K562 (cell line): ENCODE results near the gene ADAMTS10.

Experiments used
- AFF4 ChIP-seq: sonication (generic); formaldehyde crosslinking; IDR thresholded peaks from 2 replicates; pipeline ENCODE4 v1.8.0; 2023; ENCODE audit warnings: mild to moderate bottlenecking, missing genetic modification reagents
- ARID4B ChIP-seq: sonication (generic); formaldehyde crosslinking; IDR thresholded peaks from 2 replicates; pipeline ENCODE4 v1.8.0; 2022; ENCODE audit warnings: mild to moderate bottlenecking, missing genetic modification reagents
- CTCF ChIP-seq, 3 experiments: IDR thresholded peaks in 2 of 3; conservative IDR thresholded peaks in 1 of 3; 2 replicates each; pipeline ENCODE4 v1.5.1; 2011 to 2012; ENCODE audit warnings: low read length in 3 of 3, mild to moderate bottlenecking in 3 of 3, control low read depth in 2 of 3, improper control_type of control experiment in 1 of 3, inconsistent platforms in 1 of 3, low read depth in 1 of 3, mixed read lengths in 1 of 3, moderate library complexity in 1 of 3; ENCODE audit not compliant: insufficient read depth in 2 of 3
- DMBX1 ChIP-seq: fragments of 250-450 bp; sonication (Bioruptor Pico); IDR thresholded peaks from 2 replicates; pipeline ENCODE4 v1.8.0; 2022; ENCODE audit warnings: inconsistent platforms, mild to moderate bottlenecking, moderate library complexity, borderline replicate concordance
- FOXM1 ChIP-seq, 2 experiments: fragments of 450-650 bp in 1 of 2; sonication (generic) in 1 of 2; formaldehyde crosslinking in 1 of 2; IDR thresholded peaks; 2 replicates each; pipeline versions ENCODE4 v1.6.1 to v1.9.0; 2017 to 2022; ENCODE audit warnings: low read depth in 2 of 2, mild to moderate bottlenecking in 2 of 2, missing genetic modification reagents in 1 of 2, moderate library complexity in 1 of 2
- HDAC6 ChIP-seq: IDR thresholded peaks from 2 replicates; pipeline ENCODE4 v1.6.1; 2012; ENCODE audit warnings: low read depth, mild to moderate bottlenecking, control low read depth, inconsistent platforms, low read length, moderate library complexity
- JUND ChIP-seq, 2 experiments: IDR thresholded peaks; 2 replicates in 1 of 2; 3 replicates in 1 of 2; pipeline ENCODE4 v1.6.1; 2011; ENCODE audit warnings: borderline replicate concordance in 2 of 2, low read depth in 2 of 2, low read length in 2 of 2, improper control_type of control experiment in 1 of 2, missing biosample characterization in 1 of 2, missing genetic modification characterization in 1 of 2, missing genetic modification reagents in 1 of 2
- NBN ChIP-seq: fragments of 450-650 bp; IDR thresholded peaks from 2 replicates; pipeline ENCODE4 v1.6.1; 2016; ENCODE audit warnings: low read depth, mild to moderate bottlenecking
- POLR2A ChIP-seq: fragments of 450-650 bp; conservative IDR thresholded peaks from 2 replicates; pipeline ENCODE4 v1.6.1; 2016
- PREB ChIP-seq: sonication (generic); formaldehyde crosslinking; IDR thresholded peaks from 2 replicates; pipeline ENCODE4 v1.8.1; 2023; ENCODE audit warnings: mild to moderate bottlenecking, missing genetic modification reagents
- RB1 ChIP-seq: fragments of 450-650 bp; IDR thresholded peaks from 2 replicates; pipeline ENCODE4 v1.6.1; 2017; ENCODE audit warnings: low read depth, mild to moderate bottlenecking
- SMARCC2 ChIP-seq: fragments of 450-650 bp; IDR thresholded peaks from 2 replicates; pipeline ENCODE4 v1.6.1; 2017; ENCODE audit warnings: antibody characterized with exemption, moderate library complexity, mild to moderate bottlenecking, low read depth
- ZNF197 ChIP-seq: fragments of 200-800 bp; sonication (Bioruptor generic); IDR thresholded peaks from 2 replicates; pipeline ENCODE4 v1.6.1; 2016; ENCODE audit warnings: low read depth, missing genetic modification characterization, missing compliant biosample characterization
- ZNF76 ChIP-seq: fragments of 250-450 bp; sonication (Bioruptor Pico); IDR thresholded peaks from 2 replicates; pipeline ENCODE4 v1.4.0; 2020; ENCODE audit warnings: mild to moderate bottlenecking, moderate library complexity, borderline replicate concordance

GRCh38 chr19:8615813-8616596, 5.5 kb upstream of the ADAMTS10 start:
- no peak for TF ChIP-seq RB1
- no peak for TF ChIP-seq FOXM1 (IDR thresholded peaks at IDR 0.05; ENCODE audit: low read depth)
- no peak for TF ChIP-seq FOXM1 (CRISPR knock-in tag; IDR thresholded peaks at IDR 0.05; ENCODE audit: low read depth)
- no peak for TF ChIP-seq POLR2A
- peak; percentile 85 to 94 (median 94) for TF ChIP-seq CTCF (IDR thresholded peaks at IDR 0.05 in 2 of 3, conservative IDR thresholded peaks at IDR 0.05 in 1 of 3; ENCODE audit: insufficient read depth in 2 of 3, low read depth in 1 of 3, low read length in 3 of 3)
- TF ChIP-seq JUND (IDR thresholded peaks at IDR 0.05; ENCODE audit: borderline replicate concordance, low read depth, low read length): no peak
- TF ChIP-seq JUND (tag; IDR thresholded peaks at IDR 0.05; ENCODE audit: borderline replicate concordance, low read depth, low read length): peak; percentile 13; the same call in 1 of the 3 replicates
- no peak for TF ChIP-seq HDAC6
- no peak for TF ChIP-seq AFF4 (CRISPR knock-in tag)
- no peak for TF ChIP-seq NBN
- no peak for TF ChIP-seq SMARCC2
- no peak for TF ChIP-seq ZNF197 (CRISPR knock-in tag)
- TF ChIP-seq DMBX1 (CRISPR knock-in tag): no peak
- TF ChIP-seq PREB (CRISPR knock-in tag): no peak
- no peak for TF ChIP-seq ZNF76 (CRISPR knock-in tag)
- no peak for TF ChIP-seq ARID4B (CRISPR knock-in tag)
